Natural killer cell treated with Interleukin-12 subunit alpha and Interleukin-12 subunit beta and Interleukin-15 and Interleukin-18, amount 100 ng/mL, for 72 hours (primary cell): Measurements from ENCODE around the gene GON4L. TPM values are rescaled to one million over a fixed set of nuclear protein-coding genes. Genes with fewer than 3 reads are reported as not detected.
"Not testable (repeated sequence)": the region's sequence is repeated elsewhere in the genome, so short reads cannot be mapped to it uniquely, and the experiment has no call there.

Experiments
- ATAC-seq, 2 donors: fragments of 150-1000 bp; cut with Tn5 transposase in 1 of 2; sonication (Bioruptor Pico), chemical (Tn5 transposase) in 1 of 2; 2 replicates each; pipeline ENCODE4 v1.10.0; 2021
- DNase-seq: peaks from one replicate; pipeline ENCODE4 v3.0.0; 2022; ENCODE audit warnings: low spot score
- H3K27ac Mint-ChIP-seq, 2 donors: 1 replicate in 1 of 2; 2 replicates in 1 of 2; pipeline ENCODE4 v1.8.0; 2022; ENCODE audit warnings: mixed read lengths in 2 of 2, mild to moderate bottlenecking in 1 of 2, moderate library complexity in 1 of 2
- H3K27me3 Mint-ChIP-seq, 2 donors: 1 replicate in 1 of 2; 2 replicates in 1 of 2; pipeline ENCODE4 v1.8.0; 2022; ENCODE audit warnings: mixed read lengths in 2 of 2
- H3K36me3 Mint-ChIP-seq: one replicate; pipeline ENCODE4 v1.8.0; 2022; ENCODE audit warnings: mixed read lengths
- H3K4me1 Mint-ChIP-seq, 2 donors: 1 replicate in 1 of 2; 2 replicates in 1 of 2; pipeline ENCODE4 v1.8.0; 2022; ENCODE audit warnings: low read depth in 2 of 2, mixed read lengths in 2 of 2, mild to moderate bottlenecking in 1 of 2
- H3K4me3 Mint-ChIP-seq: one replicate; pipeline ENCODE4 v1.8.0; 2022; ENCODE audit warnings: mixed read lengths
- H3K9me3 Mint-ChIP-seq: 2 replicates; pipeline ENCODE4 v1.8.0; 2022; ENCODE audit warnings: mixed read lengths
- total RNA-seq, 2 donors: library from RNA; stranded (reverse); gene quantifications; one replicate each; pipeline ENCODE4 v1.2.3, GENCODE V29; 2022

Gene GON4L
- total RNA-seq, 2 donors from 2014 or later: 91.0 to 124 TPM

- Mint-ChIP-seq H3K4me1 (peaks cover 21 to 27% of the 10 kb centered on the region in 2 donors), H3K4me3 (no peak overlapping the region), H3K9me3 (no peaks in the 10 kb centered on the region), H3K36me3 (peaks cover 5% of the 10 kb centered on the region), H3K27ac (no peak overlapping the region), H3K27me3 (no peaks in the 10 kb centered on the region)
- DNase-seq (no peak), ATAC-seq (no peak)
Measured at GRCh38 chr1:155833665-155834295, 23.2 kb downstream of the GON4L start.

GRCh38 chr1:155831279-155831976 lies 25.6 kb downstream of the GON4L start:
- Mint-ChIP-seq H3K9me3 (no peaks in the 10 kb centered on the region), H3K4me3 (no peak overlapping the region), H3K27me3 (no peaks in the 10 kb centered on the region), H3K36me3 (peaks cover 8% of the 10 kb centered on the region), H3K4me1 (peaks cover 10 to 19% of the 10 kb centered on the region in 2 donors), H3K27ac (no peak overlapping the region)
- DNase-seq (no peak), ATAC-seq (no peak)

GRCh38 chr1:155827450-155827849 lies 29.6 kb downstream of the GON4L start:
- H3K4me1 Mint-ChIP-seq: peaks cover 0 to 3% of the 10 kb centered on the region in 2 donors
- H3K27me3 Mint-ChIP-seq: no peaks in the 10 kb centered on the region
- no peak for DNase-seq
- H3K36me3 Mint-ChIP-seq: peaks cover 9% of the 10 kb centered on the region
- ATAC-seq: no peak
- peak overlapping the region in 1 of 2 donors; percentile 17 for H3K27ac Mint-ChIP-seq
- no peak overlapping the region for H3K4me3 Mint-ChIP-seq
- H3K9me3 Mint-ChIP-seq: no peaks in the 10 kb centered on the region

DNA sequence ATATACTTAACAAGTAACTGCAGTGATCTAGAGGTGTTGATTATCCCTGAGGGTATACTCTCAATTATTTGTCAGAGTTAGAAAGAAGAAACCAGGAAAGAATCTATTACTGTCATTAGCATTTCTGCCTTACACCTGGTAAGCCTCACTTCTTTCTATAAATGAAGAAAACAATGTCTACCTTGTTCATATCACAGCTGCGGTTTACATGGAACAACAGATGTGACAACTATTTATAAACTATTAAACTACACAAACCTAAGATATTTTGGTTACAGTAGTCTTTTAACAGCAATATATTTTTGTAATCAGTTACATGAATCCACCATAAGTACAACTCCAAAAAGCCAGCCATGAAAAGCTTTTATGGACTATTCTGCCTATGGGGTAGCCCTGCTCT lies 40.7 kb downstream of the GON4L start:
- Mint-ChIP-seq H3K4me3 (no peak overlapping the region), H3K9me3 (no peaks in the 10 kb centered on the region), H3K27me3 (no peaks in the 10 kb centered on the region), H3K27ac (no peak overlapping the region), H3K36me3 (peaks cover 28% of the 10 kb centered on the region), H3K4me1 (no peaks in the 10 kb centered on the region)
- ATAC-seq: no peak
- no peak for DNase-seq

- DNase-seq (no peak), ATAC-seq (no peak)
- Mint-ChIP-seq H3K36me3 (peaks cover 21% of the 10 kb centered on the region), H3K27ac (no peak overlapping the region), H3K4me3 (no peak overlapping the region), H3K27me3 (no peaks in the 10 kb centered on the region), H3K9me3 (no peaks in the 10 kb centered on the region), H3K4me1 (no peaks in the 10 kb centered on the region)
Measured at GRCh38 chr1:155813672-155814071, 43.3 kb downstream of the GON4L start.

- H3K36me3 Mint-ChIP-seq: peaks cover 21% of the 10 kb centered on the region
- no peaks in the 10 kb centered on the region for H3K4me1 Mint-ChIP-seq
- no peak overlapping the region for H3K4me3 Mint-ChIP-seq
- no peaks in the 10 kb centered on the region for H3K27me3 Mint-ChIP-seq
- ATAC-seq (no peak), DNase-seq (no peak)
- no peaks in the 10 kb centered on the region for H3K9me3 Mint-ChIP-seq
- H3K27ac Mint-ChIP-seq: no peak overlapping the region
Measured at GRCh38 chr1:155812878-155813277, 44.1 kb downstream of the GON4L start.

- no peak for DNase-seq
- H3K4me3 Mint-ChIP-seq: no peak overlapping the region
- no peak for ATAC-seq
- peaks cover 11% of the 10 kb centered on the region for H3K36me3 Mint-ChIP-seq
- no peaks in the 10 kb centered on the region for H3K9me3 Mint-ChIP-seq
- no peaks in the 10 kb centered on the region for H3K4me1 Mint-ChIP-seq
- H3K27me3 Mint-ChIP-seq: no peaks in the 10 kb centered on the region
- no peak overlapping the region for H3K27ac Mint-ChIP-seq
Measured at GRCh38 chr1:155809088-155809487, 47.9 kb downstream of the GON4L start.

- Mint-ChIP-seq H3K9me3 (no peaks in the 10 kb centered on the region), H3K27ac (peak overlapping the region in 1 of 2 donors; percentile 21), H3K4me1 (peaks cover 0 to 4% of the 10 kb centered on the region in 2 donors), H3K27me3 (no peaks in the 10 kb centered on the region), H3K4me3 (no peak overlapping the region), H3K36me3 (peaks cover 15% of the 10 kb centered on the region)
- ATAC-seq: no peak
- DNase-seq: no peak
Measured at GRCh38 chr1:155801149-155801548, 55.9 kb downstream of the GON4L start.

- not testable (repeated sequence) for H3K4me3 Mint-ChIP-seq, ATAC-seq, H3K4me1 Mint-ChIP-seq, H3K9me3 Mint-ChIP-seq, DNase-seq, H3K27ac Mint-ChIP-seq, H3K27me3 Mint-ChIP-seq
- H3K36me3 Mint-ChIP-seq: peaks cover 19% of the 10 kb centered on the region
Measured at GRCh38 chr1:155795618-155796017, 61.4 kb downstream of the GON4L start.

GRCh38 chr1:155794605-155795245 lies 62.3 kb downstream of the GON4L start:
- DNase-seq: no peak
- H3K4me3 Mint-ChIP-seq: no peak overlapping the region
- peaks cover 19% of the 10 kb centered on the region for H3K36me3 Mint-ChIP-seq
- no peaks in the 10 kb centered on the region for H3K27me3 Mint-ChIP-seq
- no peak overlapping the region for H3K27ac Mint-ChIP-seq
- ATAC-seq: no peak
- no peaks in the 10 kb centered on the region for H3K9me3 Mint-ChIP-seq
- no peaks in the 10 kb centered on the region for H3K4me1 Mint-ChIP-seq

DNA sequence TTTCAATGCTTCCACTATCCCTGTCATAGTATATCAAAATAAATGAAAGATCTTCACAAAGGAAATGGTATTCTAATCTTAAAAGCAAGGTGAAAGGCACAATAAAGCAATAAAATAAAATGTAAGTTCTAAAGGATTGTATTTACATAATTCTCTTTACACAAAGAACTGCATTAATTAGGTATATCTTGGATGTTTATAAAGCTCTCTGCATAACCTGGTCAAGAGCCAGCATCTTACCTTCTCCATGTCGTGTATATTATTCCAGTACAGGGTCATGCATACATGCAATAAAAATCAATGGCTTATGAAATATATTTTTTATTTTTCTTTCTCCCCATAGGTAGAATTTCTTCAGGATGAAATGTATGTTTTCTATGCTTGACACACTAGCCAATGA lies 63.8 kb downstream of the GON4L start:
- Mint-ChIP-seq H3K27ac (no peak overlapping the region), H3K36me3 (peaks cover 15% of the 10 kb centered on the region), H3K4me1 (no peaks in the 10 kb centered on the region), H3K27me3 (no peaks in the 10 kb centered on the region), H3K4me3 (no peak overlapping the region), H3K9me3 (no peaks in the 10 kb centered on the region)
- DNase-seq: no peak
- ATAC-seq: no peak

DNA sequence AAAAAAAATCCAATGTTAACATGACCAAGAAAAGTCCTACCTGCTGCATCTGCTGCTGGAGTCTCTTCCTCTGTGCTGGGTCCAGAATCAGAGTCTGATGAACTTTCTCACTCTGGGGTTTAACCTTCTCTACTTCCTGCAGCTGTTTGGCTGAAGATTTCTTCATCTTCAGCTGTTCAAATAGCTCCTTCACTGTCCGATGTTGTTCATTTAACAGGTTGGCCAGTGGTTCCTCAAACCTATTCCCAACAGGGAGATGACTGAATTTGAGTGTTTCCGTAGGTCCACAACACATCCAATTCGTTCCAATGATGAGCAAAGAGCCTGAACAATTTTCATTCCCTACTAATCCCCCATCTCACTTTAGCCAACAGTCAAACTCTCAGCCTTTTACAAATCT lies 79.4 kb downstream of the GON4L start:
- H3K4me1 Mint-ChIP-seq: peaks cover 8 to 12% of the 10 kb centered on the region in 2 donors
- H3K4me3 Mint-ChIP-seq: no peak overlapping the region
- ATAC-seq (no peak), DNase-seq (no peak)
- no peaks in the 10 kb centered on the region for H3K27me3 Mint-ChIP-seq
- H3K27ac Mint-ChIP-seq: peak overlapping the region in 1 of 2 donors; percentile 13
- H3K36me3 Mint-ChIP-seq: peaks cover 4% of the 10 kb centered on the region
- no peaks in the 10 kb centered on the region for H3K9me3 Mint-ChIP-seq

GRCh38 chr1:155776414-155776813 lies 80.6 kb downstream of the GON4L start:
- no peak overlapping the region for H3K4me3 Mint-ChIP-seq
- DNase-seq (no peak), ATAC-seq (no peak)
- peak overlapping the region in 1 of 2 donors; percentile 68 for H3K27ac Mint-ChIP-seq
- H3K27me3 Mint-ChIP-seq: no peaks in the 10 kb centered on the region
- H3K36me3 Mint-ChIP-seq: peaks cover 11% of the 10 kb centered on the region
- H3K9me3 Mint-ChIP-seq: no peaks in the 10 kb centered on the region
- peaks cover 8 to 12% of the 10 kb centered on the region in 2 donors for H3K4me1 Mint-ChIP-seq

DNA sequence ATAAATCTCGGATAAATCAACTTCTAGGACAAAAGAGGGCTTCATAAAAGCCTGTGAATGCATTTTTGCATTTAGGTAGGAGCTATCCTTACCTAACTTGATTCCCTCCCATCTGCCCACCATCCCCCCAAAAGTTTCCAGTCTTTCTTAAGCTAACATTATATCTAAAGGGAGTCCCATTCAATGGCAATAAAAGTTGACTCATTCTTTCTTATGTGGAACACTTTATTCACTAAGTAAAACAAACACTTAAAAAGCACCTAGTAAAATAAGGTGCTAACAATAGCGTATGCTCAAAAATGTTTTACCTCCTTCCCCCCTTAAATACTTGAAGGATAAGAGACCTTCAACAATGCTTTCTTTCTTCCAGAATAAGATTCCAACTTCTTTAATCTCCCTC lies 83.8 kb downstream of the GON4L start:
- DNase-seq: no peak
- Mint-ChIP-seq H3K4me3 (no peak overlapping the region), H3K4me1 (peaks cover 8 to 12% of the 10 kb centered on the region in 2 donors), H3K36me3 (peaks cover 28% of the 10 kb centered on the region), H3K9me3 (no peaks in the 10 kb centered on the region), H3K27me3 (no peaks in the 10 kb centered on the region), H3K27ac (peak overlapping the region in 1 of 2 donors; percentile 58)
- ATAC-seq: no peak
